Dedifferentiated amniotic fluid mesenchymal stem cell (primary cell): ENCODE data around the gene CDK13.

Experiments used
- DNase-seq: peaks from one replicate; pipeline ENCODE4 v3.0.0-alpha.2; 2016; ENCODE audit errors: extremely low spot score

The CDK13 gene

GRCh38 chr7:40008223-40008815 is 58.3 kb downstream of the CDK13 start:
- peak; percentile 90 for DNase-seq

DNA sequence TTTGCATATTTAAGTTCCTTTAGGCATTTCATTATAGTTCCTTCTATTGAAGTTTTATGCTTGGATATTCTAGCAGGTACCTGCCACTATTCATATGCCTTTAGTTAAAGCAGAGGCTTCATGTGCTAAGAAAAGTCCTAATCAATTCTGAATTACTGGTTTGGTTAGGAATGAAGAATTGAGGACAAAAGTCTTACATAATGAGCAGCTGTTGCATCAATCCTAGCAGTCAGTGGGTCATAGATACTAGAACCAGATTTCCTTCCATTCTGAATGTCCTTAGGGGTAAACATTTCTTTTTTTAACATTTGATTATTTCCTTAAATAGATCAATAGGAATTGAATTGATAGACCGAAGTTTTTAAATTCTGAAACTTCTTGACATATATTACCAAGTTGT is 59.2 kb downstream of the CDK13 start:
- no peak for DNase-seq

DNA sequence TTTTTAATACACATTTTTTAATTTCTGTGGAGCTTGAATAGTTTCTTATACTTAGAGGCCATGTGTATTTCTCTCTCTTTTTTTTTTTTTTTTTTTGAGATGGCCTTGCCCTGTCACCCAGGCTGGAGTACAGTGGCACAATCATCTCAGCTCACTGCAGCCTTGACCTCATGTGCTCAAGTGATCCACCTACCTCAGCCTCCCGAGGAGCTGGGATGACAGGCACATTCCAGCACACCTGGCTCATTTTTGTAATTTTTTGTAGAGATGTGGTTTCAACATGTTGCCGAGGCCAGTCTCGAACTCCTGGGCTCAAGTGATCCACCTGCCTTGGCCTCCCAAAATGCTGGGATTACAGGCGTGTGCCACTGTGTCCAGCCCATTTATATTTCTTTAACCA is 64.3 kb downstream of the CDK13 start:
- DNase-seq = no peak

- peak; percentile 33 for DNase-seq
These were observed 65.8 kb downstream of the CDK13 start for GRCh38 chr7:40015790-40016296.

DNA sequence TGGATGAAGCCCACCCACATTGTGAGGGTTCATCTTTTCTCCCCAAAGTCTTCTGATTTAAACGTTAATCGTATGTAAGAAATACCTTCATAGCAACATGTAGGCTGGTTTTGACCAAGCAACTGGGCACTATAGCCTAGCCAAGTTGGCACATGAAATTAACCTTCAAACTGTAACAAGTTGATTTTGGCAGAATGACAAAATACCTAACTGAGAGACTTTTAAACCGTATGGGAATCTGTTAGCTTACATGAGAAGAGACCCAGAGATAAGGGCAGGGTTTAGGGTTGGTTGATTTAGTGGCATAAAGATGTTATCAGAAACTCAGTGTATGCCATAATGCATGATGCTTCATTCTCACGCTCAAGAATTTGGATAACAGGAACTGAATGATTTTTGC is 69.5 kb downstream of the CDK13 start:
- DNase-seq = no peak

DNA sequence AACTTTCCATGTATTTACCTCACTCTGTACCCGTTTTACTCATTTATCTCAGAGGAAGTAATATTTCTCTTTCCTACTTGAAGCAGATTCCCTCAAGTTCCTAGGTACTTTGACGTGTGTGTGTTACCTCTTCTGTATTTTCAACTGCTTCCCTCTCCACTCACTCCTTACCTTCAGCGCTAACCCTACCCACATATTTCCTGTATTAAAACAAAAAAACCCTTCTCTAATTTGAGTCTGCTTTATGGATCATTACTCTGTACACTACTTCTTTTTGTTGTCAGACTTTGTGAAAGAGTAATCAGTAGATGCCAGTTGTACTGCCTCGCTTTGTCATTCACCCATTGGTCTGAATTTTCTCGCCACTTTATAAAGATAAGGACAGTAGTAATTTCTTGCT is 74.0 kb downstream of the CDK13 start:
- DNase-seq = no peak

DNA sequence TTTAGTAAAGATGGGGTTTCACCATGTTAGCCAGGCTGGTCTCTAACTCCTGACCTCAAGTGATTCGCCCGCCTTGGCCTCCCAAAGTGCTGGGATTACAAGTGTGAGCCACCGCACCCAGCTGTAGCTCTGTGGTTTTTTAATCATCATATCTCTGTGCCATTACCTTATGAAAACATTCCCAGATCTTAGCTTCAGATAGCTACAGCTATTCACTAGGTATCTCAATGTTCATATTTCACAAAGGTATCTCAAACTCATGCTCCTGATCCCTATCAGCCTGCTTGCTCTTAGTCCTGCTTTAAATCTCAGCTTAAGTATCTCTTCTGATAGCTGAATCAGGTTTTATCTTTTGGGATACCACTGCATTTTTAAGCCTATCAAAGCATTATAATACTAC is 74.8 kb downstream of the CDK13 start:
- DNase-seq = no peak

DNA sequence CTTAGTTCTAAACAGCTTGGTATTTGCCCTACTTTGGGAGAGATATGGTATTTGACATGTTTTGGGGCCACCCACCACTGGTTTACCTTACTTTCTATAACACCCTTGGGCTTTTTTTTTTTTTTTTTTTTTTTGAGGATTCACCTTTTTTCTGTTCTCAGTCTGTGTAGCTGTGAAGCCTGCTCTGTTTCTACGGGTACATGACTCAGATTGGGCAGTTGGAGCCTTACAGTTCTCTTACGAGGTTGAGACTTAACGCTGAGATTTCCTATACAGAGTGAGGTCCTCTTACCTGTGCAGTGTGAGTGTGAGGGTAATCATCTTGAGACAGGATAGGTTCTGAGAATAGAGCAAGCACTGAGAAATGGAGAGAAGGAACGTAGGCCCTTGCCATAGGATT is 77.5 kb downstream of the CDK13 start:
- no peak for DNase-seq

DNA sequence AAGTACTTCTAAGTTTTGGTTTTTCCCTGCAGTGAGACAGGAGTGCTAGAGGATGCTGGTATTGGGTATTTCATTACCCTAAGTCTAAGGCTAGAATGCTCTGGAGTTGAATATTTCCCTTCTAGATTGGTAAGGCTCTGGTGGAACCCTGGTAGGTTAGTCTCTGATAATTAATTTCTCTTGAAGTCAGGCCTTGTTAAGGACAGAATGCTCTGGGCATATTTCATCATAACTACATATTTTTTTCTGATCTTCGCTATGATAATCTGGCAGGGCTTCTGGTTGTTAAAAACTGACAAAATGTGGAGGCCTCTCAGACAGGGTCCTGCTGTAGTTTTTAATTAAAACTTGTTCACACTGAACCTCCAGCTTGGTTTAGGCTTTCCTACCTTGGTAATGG is 83.8 kb downstream of the CDK13 start:
- DNase-seq = no peak

DNA sequence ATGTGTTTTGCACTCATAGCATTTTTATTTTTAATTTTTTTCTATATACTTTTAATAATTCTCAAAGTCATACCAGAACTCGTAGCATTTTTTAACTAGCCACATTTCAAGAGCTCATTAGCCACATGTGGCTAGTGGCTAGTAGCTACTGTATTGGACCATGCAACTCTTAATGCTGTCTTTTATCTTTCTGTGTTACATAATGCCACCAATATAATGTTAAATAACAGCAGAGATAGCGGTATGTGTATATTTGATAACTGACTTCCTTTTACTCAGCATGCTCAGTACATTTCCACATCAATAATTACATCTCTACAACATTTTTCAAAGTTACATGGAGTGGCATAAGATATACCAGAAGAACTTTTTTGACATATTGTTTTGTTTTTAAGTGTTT is 91.4 kb downstream of the CDK13 start:
- DNase-seq = no peak

GRCh38 chr7:40043164-40043563 is 93.1 kb downstream of the CDK13 start:
- DNase-seq = no peak

- DNase-seq = no peak
These were observed 97.6 kb downstream of the CDK13 start for GRCh38 chr7:40047661-40048060.

GRCh38 chr7:40057292-40057691 is 107.2 kb downstream of the CDK13 start:
- no peak for DNase-seq

DNA sequence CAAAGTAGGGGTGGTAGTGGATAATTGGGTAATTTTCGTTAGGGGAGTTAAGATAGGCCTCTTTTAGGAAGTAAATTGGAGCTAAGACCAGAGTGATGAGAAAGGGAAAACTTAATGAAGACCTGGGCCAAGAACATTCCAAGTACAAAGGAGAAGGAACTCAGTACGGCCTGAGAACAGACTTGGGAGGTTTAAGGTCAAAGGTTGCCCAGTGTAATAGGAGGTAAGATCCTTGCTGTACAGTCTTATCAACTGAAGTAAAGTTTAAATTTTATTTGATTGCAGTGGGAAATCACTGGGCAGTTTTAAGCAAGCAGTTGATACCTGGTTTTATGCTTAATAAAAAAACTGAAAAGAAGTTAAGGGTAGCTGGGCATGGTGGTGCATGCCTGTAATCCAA is 108.0 kb downstream of the CDK13 start:
- no peak for DNase-seq

GRCh38 chr7:40058636-40059035 is 108.6 kb downstream of the CDK13 start:
- DNase-seq = no peak

GRCh38 chr7:40059057-40059456 is 109.0 kb downstream of the CDK13 start:
- no peak for DNase-seq

DNA sequence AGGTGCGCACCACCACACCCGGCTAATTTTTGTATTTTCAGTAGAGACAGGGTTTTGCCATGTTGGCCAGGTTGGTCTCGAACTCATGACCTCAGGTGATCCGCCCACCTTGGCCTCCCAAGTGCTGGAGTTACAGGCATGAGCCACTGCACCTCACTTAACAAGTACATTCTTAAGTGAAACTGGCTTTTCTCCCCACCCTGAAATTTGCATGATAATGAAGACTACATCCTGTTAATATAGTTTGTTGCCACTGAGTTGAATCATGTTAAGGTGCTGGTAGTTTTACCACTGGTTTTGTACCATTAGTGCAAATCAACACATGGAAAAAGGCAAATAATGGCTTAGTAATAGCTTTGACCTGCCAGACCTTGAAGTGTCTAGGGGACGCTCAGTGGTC is 122.2 kb downstream of the CDK13 start:
- DNase-seq = no peak

GRCh38 chr7:40073239-40073638 is 123.2 kb downstream of the CDK13 start:
- DNase-seq = no peak

GRCh38 chr7:40077849-40078248 is 127.8 kb downstream of the CDK13 start:
- DNase-seq = no peak

- DNase-seq = no peak
These were observed 142.1 kb downstream of the CDK13 start for GRCh38 chr7:40092182-40092581.

GRCh38 chr7:40093631-40094350 is 143.7 kb downstream of the CDK13 start:
- no peak for DNase-seq

- DNase-seq = no peak
These were observed 145.2 kb downstream of the CDK13 start for GRCh38 chr7:40095230-40095629.

GRCh38 chr7:40095695-40096327 is 145.8 kb downstream of the CDK13 start:
- DNase-seq = no peak
